Testis (tissue), 3 donors: ENCODE data around the gene MPL. TPM values are rescaled to one million over a fixed set of nuclear protein-coding genes. Genes with fewer than 3 reads are reported as not detected.

ENCODE experiments used
- DNase-seq: peaks from one replicate; pipeline ENCODE4 v3.0.0-alpha.2; 2019
- H3K27ac ChIP-seq, 2 donors: fragments of 200-600 bp; sonication (generic); one replicate each; pipeline ENCODE4 v1.5.1; 2019
- H3K27me3 ChIP-seq: fragments of 200-600 bp; sonication (generic); one replicate; pipeline ENCODE4 v1.5.1; 2019
- H3K36me3 ChIP-seq: fragments of 200-600 bp; sonication (generic); one replicate; pipeline ENCODE4 v1.5.1; 2017; ENCODE audit warnings: low read depth; ENCODE audit errors: missing control alignments
- H3K4me1 ChIP-seq: fragments of 200-600 bp; sonication (generic); one replicate; pipeline ENCODE4 v1.5.1; 2019
- H3K4me3 ChIP-seq, 2 donors: fragments of 200-600 bp; sonication (generic); one replicate each; pipeline ENCODE4 v1.5.1; 2017 to 2019
- H3K9me3 ChIP-seq: fragments of 200-600 bp; sonication (generic); one replicate; pipeline ENCODE4 v1.5.1; 2017
- POLR2A ChIP-seq: fragments of 450-650 bp; IDR thresholded peaks from one replicate; pipeline ENCODE4 v1.6.1; 2017; ENCODE audit warnings: antibody characterized with exemption, mild to moderate bottlenecking, moderate library complexity
- WGBS, 2 donors: methylation state at CpG; one replicate each; pipeline ENCODE4 v1.1.5; 2018; 5-methylcytosine and 5-hydroxymethylcytosine counted together
- intact Hi-C: fragments of 100-400 bp; cut with DNase I; formaldehyde crosslinking; loops from one replicate; pipeline ENCODE4 v1.15.1; 2023; ENCODE audit warnings: low total_unique reads
- polyA plus RNA-seq: library from polyadenylated mRNA; stranded (reverse); fragments of 350-450 nt; fragmentation: Illumina TruSeq; extraction: RNeasy Lipid Tissue Mini Kit (QIAGEN cat#74804); gene quantifications from one replicate; pipeline ENCODE4 v1.2.3, GENCODE V29; 2014; ENCODE audit warnings: low read depth, low replicate concordance; ENCODE audit not compliant: insufficient read depth
- total RNA-seq, 2 donors: library from RNA; depleted of rRNA; stranded (reverse); fragments of >200 nt; gene quantifications; one replicate each; pipeline ENCODE4 v1.2.3, GENCODE V29; 2016
- TF ChIP-seq, protein P1 (sequence below), 3 experiments: fragments of 450-650 bp in 2 of 3; fragments of 200-600 bp in 1 of 3; sonication (generic) in 1 of 3; IDR thresholded peaks; one replicate each; pipeline ENCODE4 v1.5.1; 2016 to 2019; ENCODE audit warnings: antibody characterized with exemption in 3 of 3, mild to moderate bottlenecking in 2 of 3, moderate library complexity in 1 of 3

The MPL gene
- total and polyA plus RNA-seq, 3 donors from 2014 or later: 0.32 to 0.56 (median 0.47) TPM

DNA sequence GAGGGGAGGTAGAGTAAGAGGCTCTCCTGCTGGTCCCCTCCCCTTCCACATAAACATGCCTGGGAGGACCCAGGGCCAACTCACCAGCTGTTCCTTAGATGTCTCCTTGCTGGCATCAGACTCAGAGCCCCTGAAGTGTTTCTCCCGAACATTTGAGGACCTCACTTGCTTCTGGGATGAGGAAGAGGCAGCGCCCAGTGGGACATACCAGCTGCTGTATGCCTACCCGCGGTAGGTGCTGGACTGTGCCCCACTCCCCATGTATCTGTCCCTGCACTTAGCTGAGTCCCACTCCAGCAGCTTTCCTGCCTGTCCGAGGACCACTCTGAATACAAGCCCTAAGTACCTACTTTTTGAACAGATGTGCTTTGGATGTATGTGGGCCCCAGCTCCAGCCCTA, 383 bp downstream of the MPL start:
- 84 to 100% methylated on average over 1 to 5 of the region's 5 CpGs for WGBS, 2 donors
- Histone ChIP-seq H3K27ac (no peak overlapping the region), H3K36me3 (no peaks in the 10 kb centered on the region), H3K4me3 (no peak overlapping the region), H3K27me3 (no peaks in the 10 kb centered on the region), H3K9me3 (no peaks in the 10 kb centered on the region), H3K4me1 (no peaks in the 10 kb centered on the region)
- no peak for DNase-seq
- intact Hi-C loops: no loop called here
- TF ChIP-seq, protein P1, sequence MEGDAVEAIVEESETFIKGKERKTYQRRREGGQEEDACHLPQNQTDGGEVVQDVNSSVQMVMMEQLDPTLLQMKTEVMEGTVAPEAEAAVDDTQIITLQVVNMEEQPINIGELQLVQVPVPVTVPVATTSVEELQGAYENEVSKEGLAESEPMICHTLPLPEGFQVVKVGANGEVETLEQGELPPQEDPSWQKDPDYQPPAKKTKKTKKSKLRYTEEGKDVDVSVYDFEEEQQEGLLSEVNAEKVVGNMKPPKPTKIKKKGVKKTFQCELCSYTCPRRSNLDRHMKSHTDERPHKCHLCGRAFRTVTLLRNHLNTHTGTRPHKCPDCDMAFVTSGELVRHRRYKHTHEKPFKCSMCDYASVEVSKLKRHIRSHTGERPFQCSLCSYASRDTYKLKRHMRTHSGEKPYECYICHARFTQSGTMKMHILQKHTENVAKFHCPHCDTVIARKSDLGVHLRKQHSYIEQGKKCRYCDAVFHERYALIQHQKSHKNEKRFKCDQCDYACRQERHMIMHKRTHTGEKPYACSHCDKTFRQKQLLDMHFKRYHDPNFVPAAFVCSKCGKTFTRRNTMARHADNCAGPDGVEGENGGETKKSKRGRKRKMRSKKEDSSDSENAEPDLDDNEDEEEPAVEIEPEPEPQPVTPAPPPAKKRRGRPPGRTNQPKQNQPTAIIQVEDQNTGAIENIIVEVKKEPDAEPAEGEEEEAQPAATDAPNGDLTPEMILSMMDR (IDR thresholded peaks at IDR 0.05): no peak
- TF ChIP-seq POLR2A: no peak

- no peak for TF ChIP-seq POLR2A
- TF ChIP-seq, protein P1 (IDR thresholded peaks at IDR 0.05): no peak
- Histone ChIP-seq H3K27ac (no peak overlapping the region), H3K9me3 (no peaks in the 10 kb centered on the region), H3K4me1 (no peaks in the 10 kb centered on the region), H3K36me3 (no peaks in the 10 kb centered on the region), H3K4me3 (no peak overlapping the region), H3K27me3 (no peaks in the 10 kb centered on the region)
- intact Hi-C loops: no loop called here
- DNase-seq: no peak
- 93 to 94% methylated on average over 6 of the region's 6 CpGs for WGBS, 2 donors
These were observed 2.1 kb downstream of the MPL start for GRCh38 chr1:43339584-43340232.

GRCh38 chr1:43340559-43340958, 2.9 kb downstream of the MPL start:
- no peaks in the 10 kb centered on the region for H3K9me3 ChIP-seq
- H3K27me3 ChIP-seq: no peaks in the 10 kb centered on the region
- WGBS, 2 donors: 55 to 62% methylated on average over 1 of the region's 1 CpG
- TF ChIP-seq, protein P1 (IDR thresholded peaks at IDR 0.05): no peak
- TF ChIP-seq POLR2A: no peak
- intact Hi-C loops: no loop called here
- no peak overlapping the region for H3K4me3 ChIP-seq
- no peak overlapping the region for H3K27ac ChIP-seq
- no peaks in the 10 kb centered on the region for H3K36me3 ChIP-seq
- H3K4me1 ChIP-seq: no peaks in the 10 kb centered on the region
- DNase-seq: no peak

- WGBS, 2 donors: 66 to 74% methylated on average over 4 of the region's 4 CpGs
- H3K4me3 ChIP-seq: no peak overlapping the region
- H3K36me3 ChIP-seq: no peaks in the 10 kb centered on the region
- no peaks in the 10 kb centered on the region for H3K27me3 ChIP-seq
- peak overlapping the region in 1 of 2 donors; percentile 2 for H3K27ac ChIP-seq
- H3K9me3 ChIP-seq: no peaks in the 10 kb centered on the region
- intact Hi-C loops: no loop called here
- H3K4me1 ChIP-seq: no peaks in the 10 kb centered on the region
- no peak for TF ChIP-seq POLR2A
- TF ChIP-seq, protein P1 (IDR thresholded peaks at IDR 0.05): no peak
- DNase-seq: no peak
These were observed 6.7 kb downstream of the MPL start for GRCh38 chr1:43344267-43344850.

- no peak overlapping the region for H3K4me3 ChIP-seq
- H3K9me3 ChIP-seq: no peaks in the 10 kb centered on the region
- intact Hi-C loops: no loop called here
- TF ChIP-seq POLR2A: no peak
- TF ChIP-seq, protein P1 (IDR thresholded peaks at IDR 0.05): no peak
- H3K27me3 ChIP-seq: no peaks in the 10 kb centered on the region
- H3K4me1 ChIP-seq: no peaks in the 10 kb centered on the region
- H3K27ac ChIP-seq: no peak overlapping the region
- 55 to 72% methylated on average over 3 of the region's 3 CpGs for WGBS, 2 donors
- no peak for DNase-seq
- H3K36me3 ChIP-seq: no peaks in the 10 kb centered on the region
These were observed 7.5 kb downstream of the MPL start for GRCh38 chr1:43345120-43345519.
